HepG2 (cell line): Measurements from ENCODE around the gene SLC41A3. TPM values are rescaled to one million over a fixed set of nuclear protein-coding genes. Genes with fewer than 3 reads are reported as not detected.

Experiments used
- FOXK2 ChIP-seq: fragments of 450-650 bp; IDR thresholded peaks from 2 replicates; pipeline ENCODE4 v1.6.1; 2016
- GABPB1 ChIP-seq: IDR thresholded peaks from 2 replicates; pipeline ENCODE4 v1.6.1; 2016; ENCODE audit warnings: mild to moderate bottlenecking, missing genetic modification reagents, moderate library complexity, missing compliant biosample characterization
- HMG20A ChIP-seq: IDR thresholded peaks from 2 replicates; pipeline ENCODE4 v1.6.1; 2016; ENCODE audit warnings: borderline replicate concordance
- IKZF4 ChIP-seq: sonication (generic); formaldehyde crosslinking; IDR thresholded peaks from 2 replicates; pipeline ENCODE4 v1.5.1; 2020; ENCODE audit warnings: borderline replicate concordance, mild to moderate bottlenecking, low read depth, missing genetic modification reagents; ENCODE audit errors: not compliant biosample characterization
- IRX3 ChIP-seq: sonication (generic); formaldehyde crosslinking; IDR thresholded peaks from 2 replicates; pipeline ENCODE4 v1.8.1; 2023; ENCODE audit warnings: mild to moderate bottlenecking, low read depth, missing genetic modification reagents, borderline replicate concordance
- KLF6 ChIP-seq: IDR thresholded peaks from 2 replicates; pipeline ENCODE4 v1.8.0; 2016; ENCODE audit warnings: missing biosample characterization, missing genetic modification reagents
- NCOA5 ChIP-seq: sonication (generic); formaldehyde crosslinking; IDR thresholded peaks from 2 replicates; pipeline ENCODE4 v1.4.0; 2020; ENCODE audit warnings: missing genetic modification reagents
- NFE2L2 ChIP-seq: fragments of 150-350 bp; IDR thresholded peaks from 2 replicates; pipeline ENCODE4 v1.6.1; 2014; ENCODE audit warnings: low read length
- NONO ChIP-seq, 2 experiments: fragments of 450-650 bp in 1 of 2; sonication (generic) in 1 of 2; formaldehyde crosslinking in 1 of 2; IDR thresholded peaks in 1 of 2; conservative IDR thresholded peaks in 1 of 2; 2 replicates each; pipeline versions ENCODE4 v1.6.1 to v1.8.0; 2017 to 2022; ENCODE audit warnings: mild to moderate bottlenecking in 1 of 2, missing genetic modification reagents in 1 of 2, moderate library complexity in 1 of 2
- NRL ChIP-seq: sonication (generic); formaldehyde crosslinking; IDR thresholded peaks from 2 replicates; pipeline ENCODE4 v1.5.0; 2020; ENCODE audit warnings: missing genetic modification reagents, mild to moderate bottlenecking, moderate library complexity, borderline replicate concordance
- POLR2AphosphoS5 ChIP-seq: IDR thresholded peaks from 2 replicates; pipeline ENCODE4 v1.6.1; 2012; ENCODE audit warnings: low read depth, low read length
- RELA ChIP-seq: sonication (generic); formaldehyde crosslinking; IDR thresholded peaks from 2 replicates; pipeline ENCODE4 v1.4.0; 2020; ENCODE audit warnings: missing genetic modification reagents
- RFXANK ChIP-seq: IDR thresholded peaks from 2 replicates; pipeline ENCODE4 v1.6.1; 2016
- SETDB1 ChIP-seq: sonication (generic); formaldehyde crosslinking; IDR thresholded peaks from 2 replicates; pipeline ENCODE4 v1.5.1; 2020; ENCODE audit warnings: missing genetic modification reagents, mild to moderate bottlenecking, borderline replicate concordance
- SIX1 ChIP-seq: sonication (generic); formaldehyde crosslinking; IDR thresholded peaks from 2 replicates; pipeline ENCODE4 v1.4.0; 2020; ENCODE audit warnings: missing genetic modification reagents, borderline replicate concordance
- SP5 ChIP-seq: IDR thresholded peaks from 2 replicates; pipeline ENCODE4 v1.6.1; 2016; ENCODE audit warnings: low read depth, borderline replicate concordance
- ZBTB25 ChIP-seq: IDR thresholded peaks from 2 replicates; pipeline ENCODE4 v1.6.1; 2018; ENCODE audit warnings: missing genetic modification reagents
- ZNF101 ChIP-seq: sonication (generic); formaldehyde crosslinking; IDR thresholded peaks from 2 replicates; pipeline ENCODE4 v1.4.0; 2020; ENCODE audit warnings: mild to moderate bottlenecking, low read depth, missing genetic modification reagents, borderline replicate concordance
- ZNF160 ChIP-seq: sonication (generic); formaldehyde crosslinking; IDR thresholded peaks from 2 replicates; pipeline ENCODE4 v1.8.0; 2022; ENCODE audit warnings: mild to moderate bottlenecking, inconsistent platforms, missing genetic modification reagents
- ZNF280D ChIP-seq: sonication (generic); formaldehyde crosslinking; IDR thresholded peaks from 2 replicates; pipeline ENCODE4 v1.5.1; 2020; ENCODE audit warnings: mild to moderate bottlenecking, missing genetic modification reagents
- ZNF335 ChIP-seq: sonication (generic); formaldehyde crosslinking; IDR thresholded peaks from 2 replicates; pipeline ENCODE4 v1.4.0; 2020; ENCODE audit warnings: missing genetic modification reagents
- ZNF33B ChIP-seq: sonication (generic); formaldehyde crosslinking; IDR thresholded peaks from 2 replicates; pipeline ENCODE4 v1.5.1; 2020; ENCODE audit warnings: mild to moderate bottlenecking, missing genetic modification reagents
- ZNF512 ChIP-seq: sonication (generic); formaldehyde crosslinking; IDR thresholded peaks from 2 replicates; pipeline ENCODE4 v1.4.0; 2020; ENCODE audit warnings: mild to moderate bottlenecking, missing genetic modification reagents
- ZNF547 ChIP-seq: sonication (generic); formaldehyde crosslinking; IDR thresholded peaks from 2 replicates; pipeline ENCODE4 v1.5.1; 2020; ENCODE audit warnings: mild to moderate bottlenecking, missing genetic modification reagents
- ZNF577 ChIP-seq: sonication (generic); formaldehyde crosslinking; IDR thresholded peaks from 2 replicates; pipeline ENCODE4 v1.4.0; 2020; ENCODE audit warnings: mild to moderate bottlenecking, low read depth, missing genetic modification reagents, borderline replicate concordance
- ZNF652 ChIP-seq: IDR thresholded peaks from 2 replicates; pipeline ENCODE4 v1.6.1; 2016; ENCODE audit warnings: low read depth, borderline replicate concordance
- polyA plus RNA-seq, 8 experiments: library from polyadenylated mRNA; depleted of rRNA in 3 of 8; stranded (reverse) in 7 of 8; unstranded in 1 of 8; fragments of >200 nt; fragmentation: Illumina TruSeq in 4 of 8; extraction: Trizol in 4 of 8; gene quantifications; 2 replicates each; pipeline versions ENCODE4 v1.2.1 to v1.2.3, GENCODE V29; 2011 to 2016; ENCODE audit warnings: low read depth in 4 of 8, missing spikeins in 1 of 8, mixed read lengths in 1 of 8; ENCODE audit not compliant: insufficient read depth in 1 of 8
- total RNA-seq, 5 experiments: library from RNA; depleted of rRNA; stranded (reverse); fragments of >200 nt; fragmentation: Illumina TruSeq; extraction: Trizol; gene quantifications; 2 replicates each; pipeline ENCODE4 v1.2.3, GENCODE V29; 2016; ENCODE audit warnings: low read depth in 1 of 5

Gene SLC41A3
- total and polyA plus RNA-seq, 2 of the 13 experiments (the other 11 are each of a cell fraction or from before 2014, with no cell fraction given), result 26.0 to 71.1 TPM

- TF ChIP-seq ZNF512 (CRISPR knock-in tag), result no peak
- TF ChIP-seq ZBTB25 (CRISPR knock-in tag), result no peak
- no peak for TF ChIP-seq ZNF335 (CRISPR knock-in tag)
- no peak for TF ChIP-seq ZNF577 (CRISPR knock-in tag)
- no peak for TF ChIP-seq SIX1 (CRISPR knock-in tag)
- no peak for TF ChIP-seq ZNF160 (CRISPR knock-in tag)
- TF ChIP-seq SP5 (CRISPR knock-in tag), result no peak; the same call in 1 of the 2 replicates
- no peak for TF ChIP-seq IKZF4 (CRISPR knock-in tag)
- no peak for TF ChIP-seq RFXANK (CRISPR knock-in tag)
- peak; percentile 50; the same call in 1 of the 2 replicates for TF ChIP-seq ZNF652
- TF ChIP-seq HMG20A (CRISPR knock-in tag), result no peak
- TF ChIP-seq POLR2AphosphoS5, result peak; percentile 72
- no peak for TF ChIP-seq SETDB1 (CRISPR knock-in tag)
- TF ChIP-seq NCOA5 (CRISPR knock-in tag), result no peak
- no peak for TF ChIP-seq ZNF280D (CRISPR knock-in tag)
- TF ChIP-seq ZNF101, result no peak
- no peak for TF ChIP-seq ZNF547 (CRISPR knock-in tag)
- TF ChIP-seq GABPB1, result peak; percentile 91
- 0 out of 2 replicates have a peak, but pooled peaks have one; percentile 49 for TF ChIP-seq IRX3 (CRISPR knock-in tag)
- TF ChIP-seq NFE2L2, result no peak
- no peak for TF ChIP-seq NRL (CRISPR knock-in tag)
- TF ChIP-seq ZNF33B, result no peak
- no peak for TF ChIP-seq KLF6 (CRISPR knock-in tag)
- no peak for TF ChIP-seq NONO (IDR thresholded peaks at IDR 0.05)
- no peak for TF ChIP-seq NONO (CRISPR knock-in tag; conservative IDR thresholded peaks at IDR 0.05)
- no peak for TF ChIP-seq RELA (CRISPR knock-in tag)
- no peak for TF ChIP-seq FOXK2
Measured at GRCh38 chr3:125990253-125990970, 93.5 kb downstream of the SLC41A3 start (continued).
